ENCODE measurements around the gene GALNT10. TPM values are rescaled to one million over a fixed set of nuclear protein-coding genes. Genes with fewer than 3 reads are reported as not detected.

The GALNT10 gene
- total RNA-seq, 1 experiment from 2014 or later = 23.4 TPM

GRCh38 chr5:154451957-154452356 is 261.4 kb downstream of the GALNT10 start:
- POLR2A ChIA-PET = no interaction called here
- Mint-ChIP-seq H3K4me3 (ENCODE audit: unreplicated experiment) (no peak overlapping the region), H3K9me3 (ENCODE audit: unreplicated experiment) (no peaks in the 10 kb centered on the region), H3K27ac (ENCODE audit: unreplicated experiment) (no peak overlapping the region), H3K27me3 (ENCODE audit: insufficient read depth, unreplicated experiment) (no peaks in the 10 kb centered on the region), H3K4me1 (ENCODE audit: low read depth, unreplicated experiment) (peaks cover 4% of the 10 kb centered on the region), H3K36me3 (ENCODE audit: insufficient read depth, unreplicated experiment) (peaks cover 29% of the 10 kb centered on the region)
- Histone ChIP-seq H3K27me3 (replicated peaks; ENCODE audit: control insufficient read depth, insufficient read depth, low read length) (no peaks in the 10 kb centered on the region), H3K4me3 (ENCODE audit: low read depth, low read length) (no peak overlapping the region), H3K36me3 (ENCODE audit: control insufficient read depth, insufficient read depth, low read length) (peaks cover 4% of the 10 kb centered on the region), H3K9me3 (no peaks in the 10 kb centered on the region), H3K4me1 (no peaks in the 10 kb centered on the region)
- CTCF ChIA-PET = no interaction called here
- DNase-seq = no peak
- TF ChIP-seq CTCF (IDR thresholded peaks at IDR 0.05; ENCODE audit: insufficient read depth in 1 of 2, low read depth in 1 of 2, low read length in 1 of 2, severe bottlenecking in 1 of 2, unreplicated experiment in 1 of 2) = no peak
- BruUV-seq (replicated peaks) = no TSS peak
- intact Hi-C loops (cut with micrococcal nuclease; ENCODE audit: unreplicated experiment) = no loop called here

- intact Hi-C loops (cut with micrococcal nuclease; ENCODE audit: unreplicated experiment) = no loop called here
- Histone ChIP-seq H3K4me3 (ENCODE audit: low read depth, low read length) (no peak overlapping the region), H3K27me3 (replicated peaks; ENCODE audit: control insufficient read depth, insufficient read depth, low read length) (no peaks in the 10 kb centered on the region), H3K4me1 (no peaks in the 10 kb centered on the region), H3K9me3 (no peaks in the 10 kb centered on the region), H3K36me3 (ENCODE audit: control insufficient read depth, insufficient read depth, low read length) (peaks cover 4% of the 10 kb centered on the region)
- no TSS peak for BruUV-seq (replicated peaks)
- POLR2A ChIA-PET = no interaction called here
- H3K9me3 Mint-ChIP-seq (ENCODE audit: unreplicated experiment) = no peaks in the 10 kb centered on the region
- peaks cover 29% of the 10 kb centered on the region for H3K36me3 Mint-ChIP-seq (ENCODE audit: insufficient read depth, unreplicated experiment)
- no peaks in the 10 kb centered on the region for H3K27me3 Mint-ChIP-seq (ENCODE audit: insufficient read depth, unreplicated experiment)
- no peak for DNase-seq
- H3K27ac Mint-ChIP-seq (ENCODE audit: unreplicated experiment) = no peak overlapping the region
- CTCF ChIA-PET = no interaction called here
- no peak overlapping the region for H3K4me3 Mint-ChIP-seq (ENCODE audit: unreplicated experiment)
- H3K4me1 Mint-ChIP-seq (ENCODE audit: low read depth, unreplicated experiment) = no peaks in the 10 kb centered on the region
- TF ChIP-seq CTCF (IDR thresholded peaks at IDR 0.05; ENCODE audit: insufficient read depth in 1 of 2, low read depth in 1 of 2, low read length in 1 of 2, severe bottlenecking in 1 of 2, unreplicated experiment in 1 of 2) = no peak
Observed at GRCh38 chr5:154455585-154455984, 265.1 kb downstream of the GALNT10 start.

GRCh38 chr5:154456540-154456939 is 266.0 kb downstream of the GALNT10 start:
- Histone ChIP-seq H3K36me3 (ENCODE audit: control insufficient read depth, insufficient read depth, low read length) (peaks cover 2% of the 10 kb centered on the region), H3K9me3 (no peaks in the 10 kb centered on the region), H3K4me3 (ENCODE audit: low read depth, low read length) (no peak overlapping the region), H3K27me3 (replicated peaks; ENCODE audit: control insufficient read depth, insufficient read depth, low read length) (no peaks in the 10 kb centered on the region), H3K4me1 (no peaks in the 10 kb centered on the region)
- TF ChIP-seq CTCF (IDR thresholded peaks at IDR 0.05; ENCODE audit: insufficient read depth in 1 of 2, low read depth in 1 of 2, low read length in 1 of 2, severe bottlenecking in 1 of 2, unreplicated experiment in 1 of 2) = no peak
- intact Hi-C loops (cut with micrococcal nuclease; ENCODE audit: unreplicated experiment) = no loop called here
- BruUV-seq (replicated peaks) = no TSS peak
- POLR2A ChIA-PET = no interaction called here
- no peaks in the 10 kb centered on the region for H3K27me3 Mint-ChIP-seq (ENCODE audit: insufficient read depth, unreplicated experiment)
- CTCF ChIA-PET = no interaction called here
- H3K4me3 Mint-ChIP-seq (ENCODE audit: unreplicated experiment) = no peak overlapping the region
- H3K27ac Mint-ChIP-seq (ENCODE audit: unreplicated experiment) = no peak overlapping the region
- no peaks in the 10 kb centered on the region for H3K4me1 Mint-ChIP-seq (ENCODE audit: low read depth, unreplicated experiment)
- peaks cover 29% of the 10 kb centered on the region for H3K36me3 Mint-ChIP-seq (ENCODE audit: insufficient read depth, unreplicated experiment)
- no peak for DNase-seq
- no peaks in the 10 kb centered on the region for H3K9me3 Mint-ChIP-seq (ENCODE audit: unreplicated experiment)
